HK-2 (cell line): ENCODE measurements around the gene ATXN7L1.
A peak's percentile ranks its signal among the peaks of the same experiment; 100 is the strongest.

Experiments used
- DNase-seq: peaks from one replicate; pipeline ENCODE4 v3.0.0-alpha.2; 2018; ENCODE audit not compliant: unreplicated experiment

The ATXN7L1 gene

GRCh38 chr7:105829681-105830322 lies 46.6 kb downstream of the ATXN7L1 start:
- no peak for DNase-seq

- no peak for DNase-seq
Observed at GRCh38 chr7:105828141-105828540, 48.3 kb downstream of the ATXN7L1 start.

- DNase-seq: no peak
Observed at GRCh38 chr7:105827151-105827875, 49.1 kb downstream of the ATXN7L1 start.

- no peak for DNase-seq
Observed at GRCh38 chr7:105826143-105826542, 50.3 kb downstream of the ATXN7L1 start.

GRCh38 chr7:105825371-105825770 lies 51.0 kb downstream of the ATXN7L1 start:
- no peak for DNase-seq

- DNase-seq: no peak
Observed at GRCh38 chr7:105822806-105823205, 53.6 kb downstream of the ATXN7L1 start.

DNA sequence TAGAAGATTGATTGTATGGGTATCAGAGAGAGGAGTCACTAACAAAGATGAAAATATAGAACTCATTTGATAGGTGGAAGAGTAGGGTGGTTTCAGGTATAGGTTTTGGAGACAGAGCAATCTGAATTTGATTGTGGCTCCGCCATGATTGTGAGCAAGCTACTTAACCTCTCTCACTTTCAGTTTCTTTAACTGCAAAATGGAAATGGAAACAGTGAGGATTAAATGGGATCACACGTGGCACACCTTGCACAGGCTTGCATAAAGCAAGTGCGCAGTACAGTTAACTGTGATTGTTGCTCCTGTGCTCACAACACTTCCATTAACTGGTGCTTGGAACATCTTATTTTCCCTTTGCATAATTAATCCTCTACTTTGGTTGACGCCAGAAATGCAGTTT lies 54.9 kb downstream of the ATXN7L1 start:
- no peak for DNase-seq

DNA sequence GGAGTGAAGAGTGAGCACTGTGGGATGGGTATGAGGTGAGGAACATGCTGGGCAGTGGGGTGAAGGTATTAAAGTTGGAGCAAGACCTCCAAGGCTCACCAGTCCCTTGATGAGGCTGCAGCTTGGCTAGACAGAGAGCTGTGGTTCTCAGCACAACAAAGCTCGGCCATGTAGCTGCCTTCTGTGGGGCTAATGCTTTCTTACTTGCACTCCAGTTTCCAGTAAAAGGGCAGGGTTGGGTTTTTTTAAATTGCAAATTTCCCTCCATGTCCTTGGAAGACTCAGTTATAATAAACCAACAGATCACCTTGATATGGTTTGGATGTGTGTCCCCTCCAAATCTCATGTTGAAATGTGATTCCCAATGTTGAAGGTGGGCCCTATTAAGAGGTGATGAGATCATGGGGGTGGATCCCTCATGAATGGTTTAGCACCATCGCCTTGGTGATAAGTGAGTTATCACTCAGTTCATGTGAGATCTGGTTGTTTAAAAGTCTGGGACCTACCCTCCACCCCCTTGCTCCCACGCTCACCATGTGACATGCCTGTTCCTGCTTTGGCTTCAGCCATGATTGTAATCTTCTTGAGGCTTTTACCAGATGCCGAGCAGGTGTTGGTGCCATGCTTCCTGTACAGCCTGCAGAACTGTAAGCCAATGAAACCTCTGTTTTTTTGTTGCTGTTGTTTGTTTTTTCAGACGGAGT lies 55.9 kb downstream of the ATXN7L1 start:
- DNase-seq: no peak

DNA sequence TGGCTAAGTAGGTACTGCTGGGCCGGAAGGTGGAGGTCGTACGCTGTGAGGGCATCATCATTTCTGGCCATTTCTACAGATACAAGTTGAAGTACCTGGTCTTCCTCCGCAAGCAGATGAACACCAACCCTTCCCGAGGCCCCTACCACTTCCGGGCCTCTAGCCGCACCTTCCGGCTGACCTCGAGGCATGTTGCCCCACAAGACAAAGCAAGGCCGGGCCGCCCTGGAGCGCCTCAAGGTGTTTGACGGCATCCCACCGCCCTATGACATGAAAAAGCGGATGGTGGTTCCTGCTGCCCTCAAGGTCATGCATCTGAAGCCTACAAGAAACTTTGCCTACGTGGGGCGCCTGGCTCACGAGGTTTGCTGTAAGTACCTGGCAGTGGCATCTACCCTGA lies 56.8 kb downstream of the ATXN7L1 start:
- DNase-seq: no peak

DNA sequence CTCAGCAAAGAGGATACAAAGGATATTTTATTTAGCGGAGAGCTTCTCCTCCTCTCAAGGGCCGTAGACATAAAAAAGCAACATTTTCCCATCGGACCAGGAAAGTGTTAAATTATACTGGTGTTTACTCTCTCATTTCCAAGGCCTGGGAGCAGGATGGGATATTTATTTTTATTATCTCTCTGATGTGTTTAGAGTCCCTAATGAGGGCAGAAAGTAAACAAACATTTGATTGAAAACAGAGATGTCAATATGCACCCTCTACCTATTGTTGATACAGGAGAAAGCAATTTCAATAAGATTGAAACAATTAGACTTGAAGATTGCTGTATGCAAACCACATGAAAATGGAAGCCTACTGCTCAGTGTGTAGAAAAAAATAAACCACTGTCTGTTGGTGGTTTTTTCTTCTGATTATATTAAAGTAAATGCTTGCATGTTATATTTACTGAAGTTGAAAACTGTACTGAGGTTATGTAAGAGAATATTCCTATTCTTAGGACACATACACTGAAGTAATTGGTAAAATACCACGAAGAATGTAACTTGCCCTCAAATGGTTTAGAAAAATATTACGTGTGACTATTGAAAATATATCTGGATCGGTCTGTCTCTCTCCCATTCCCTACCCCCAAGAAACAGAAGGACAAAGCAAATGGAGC lies 59.3 kb downstream of the ATXN7L1 start:
- DNase-seq: no peak

- DNase-seq: no peak
Observed at GRCh38 chr7:105816266-105816843, 60.0 kb downstream of the ATXN7L1 start.

DNA sequence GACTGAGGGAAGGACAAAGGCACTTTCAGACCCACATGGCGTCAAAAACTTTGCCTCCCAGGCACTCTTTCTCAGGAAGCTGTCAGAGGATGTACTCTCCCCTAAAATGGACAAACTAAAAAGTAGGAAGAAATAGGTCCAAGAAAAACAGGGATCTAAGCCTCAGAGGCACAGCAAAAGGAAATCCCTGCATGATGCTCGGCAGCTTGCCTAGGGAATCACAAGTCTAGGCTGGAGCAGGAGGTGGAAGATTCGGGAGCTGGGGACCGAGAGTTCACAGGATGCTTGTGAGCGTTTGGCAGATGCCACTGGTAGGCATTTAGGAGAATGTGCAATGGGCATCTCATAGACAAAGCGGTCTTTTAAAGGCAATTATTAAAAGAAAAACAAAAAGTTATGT lies 60.8 kb downstream of the ATXN7L1 start:
- DNase-seq: no peak

- DNase-seq: no peak
Observed at GRCh38 chr7:105814481-105814880, 61.9 kb downstream of the ATXN7L1 start.

DNA sequence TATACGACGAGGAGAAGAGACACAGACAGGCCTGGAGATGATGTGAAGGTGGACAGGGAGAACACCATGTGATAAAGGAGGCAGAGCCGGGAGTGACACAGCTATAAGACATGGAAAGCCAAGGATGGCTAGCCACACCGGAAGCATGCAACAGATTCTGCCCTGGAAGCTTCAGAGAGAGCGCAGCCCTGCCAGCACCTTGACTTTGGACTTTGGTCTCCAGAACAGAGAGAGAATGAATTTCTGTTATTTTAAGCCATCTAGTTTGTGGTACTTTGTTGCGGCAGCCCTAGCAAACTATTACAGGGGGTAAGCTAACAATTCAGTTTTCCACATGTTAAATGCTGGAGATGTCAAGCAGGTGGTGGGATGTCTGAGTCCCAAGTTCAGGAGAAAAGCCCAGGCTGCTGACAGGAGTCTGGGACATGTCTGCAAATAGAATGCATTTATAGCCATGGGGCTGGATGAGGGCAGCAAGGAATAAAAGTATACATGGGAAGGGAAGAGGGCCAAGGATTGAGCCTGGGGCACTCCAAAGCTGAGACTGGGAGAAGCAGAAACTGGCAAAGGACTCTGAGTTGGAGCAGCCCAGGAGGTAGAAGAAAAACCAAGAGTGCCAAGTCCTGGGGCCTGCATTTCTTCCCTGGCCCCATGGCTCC lies 65.1 kb downstream of the ATXN7L1 start:
- no peak for DNase-seq

DNA sequence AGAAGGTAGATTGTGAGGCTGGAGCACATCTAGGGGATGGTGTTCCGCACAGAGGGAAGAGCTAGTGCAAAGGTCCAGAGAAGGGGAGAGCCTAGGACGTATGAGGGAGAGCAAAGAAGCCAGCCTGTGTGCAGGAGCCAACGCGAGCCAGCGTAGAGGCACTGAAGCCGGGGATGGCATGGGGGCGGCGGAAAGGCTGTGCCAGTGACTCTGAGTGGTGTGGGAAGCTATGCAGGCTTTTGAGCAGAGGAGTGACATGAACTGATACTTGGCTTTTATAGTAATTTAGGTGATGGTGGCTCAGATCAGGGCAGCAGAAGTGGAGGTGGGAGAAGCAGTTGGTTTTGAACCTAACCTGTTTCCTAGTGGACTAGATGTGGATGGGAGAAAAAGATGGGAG lies 65.8 kb downstream of the ATXN7L1 start:
- DNase-seq: no peak

- DNase-seq: peak; percentile 51
Observed at GRCh38 chr7:105808703-105809590, 67.5 kb downstream of the ATXN7L1 start.

GRCh38 chr7:105808209-105808608 lies 68.2 kb downstream of the ATXN7L1 start:
- no peak for DNase-seq

DNA sequence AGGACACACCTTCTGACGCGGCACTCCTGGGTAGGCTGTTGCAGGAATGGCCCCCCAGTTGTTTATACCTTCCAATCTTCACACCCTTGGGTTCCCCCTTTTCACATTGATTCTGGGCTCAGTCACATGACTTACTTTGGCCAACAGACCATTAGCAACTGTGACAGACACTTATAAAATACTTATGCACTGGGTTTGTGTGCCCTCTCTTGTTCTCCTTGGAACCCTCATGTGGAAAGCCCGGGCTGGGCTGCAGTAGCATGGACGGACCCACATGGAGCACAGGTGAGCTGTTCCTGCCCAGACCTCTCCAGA lies 69.0 kb downstream of the ATXN7L1 start:
- no peak for DNase-seq

DNA sequence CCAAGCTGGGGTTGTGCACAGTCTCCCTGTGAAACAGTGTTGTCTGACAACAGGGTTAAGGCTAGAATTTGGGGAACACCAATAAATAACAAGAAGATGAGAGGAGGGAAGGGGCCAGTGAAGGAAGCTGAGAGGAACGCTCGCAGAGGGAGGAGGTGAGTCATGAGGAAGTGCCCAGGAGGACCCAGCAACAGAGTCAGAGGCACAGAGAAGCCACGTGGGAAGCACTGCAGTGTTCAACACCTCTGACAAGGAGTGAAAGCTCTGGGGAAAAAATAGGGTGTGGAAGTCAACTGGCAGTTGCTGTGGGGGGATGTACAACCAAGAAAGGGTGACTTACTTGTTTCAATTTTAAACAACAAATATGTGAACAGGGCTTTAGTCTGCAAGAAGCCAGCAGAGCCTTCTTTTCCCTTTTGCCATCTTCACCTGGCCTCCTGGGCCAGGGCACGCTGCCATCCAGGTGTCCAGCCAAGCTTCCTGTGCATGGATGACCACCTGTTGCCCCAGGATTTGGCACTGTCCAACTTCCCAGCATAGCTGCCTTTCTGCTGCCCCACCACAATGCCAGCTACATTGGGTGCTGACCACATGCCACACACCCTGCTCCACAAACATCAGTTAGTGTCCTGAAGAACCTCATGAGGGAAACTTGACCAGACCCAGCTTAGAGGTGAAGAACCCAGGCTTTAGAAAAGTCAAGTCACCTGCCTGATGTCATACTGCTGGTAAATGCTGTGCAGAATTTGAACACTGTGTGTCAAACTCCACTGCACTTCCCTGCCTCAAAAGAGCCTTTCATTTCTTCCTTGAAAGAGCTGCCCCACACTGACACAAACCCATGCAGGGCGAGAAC lies 69.6 kb downstream of the ATXN7L1 start:
- DNase-seq: peak; percentile 65
